Neural crest cell (in vitro differentiated cells): ENCODE results near the gene SDC4. TPM values are rescaled to one million over a fixed set of nuclear protein-coding genes. Genes with fewer than 3 reads are reported as not detected.

Experiments
- DNase-seq: peaks from one replicate; pipeline ENCODE4 v3.0.0; 2021; ENCODE audit warnings: low read depth, mixed read lengths, low spot score
- H3K27ac Mint-ChIP-seq: one replicate; pipeline ENCODE4 v1.8.0; 2021; ENCODE audit warnings: mild to moderate bottlenecking, mixed read lengths; ENCODE audit not compliant: unreplicated experiment
- H3K27me3 Mint-ChIP-seq: 2 replicates; pipeline ENCODE4 v1.8.0; 2021; ENCODE audit warnings: low read depth, mild to moderate bottlenecking, mixed read lengths
- H3K36me3 Mint-ChIP-seq: 2 replicates; pipeline ENCODE4 v1.8.0; 2021; ENCODE audit warnings: low read depth, mild to moderate bottlenecking, mixed read lengths
- H3K4me1 Mint-ChIP-seq: 2 replicates; pipeline ENCODE4 v1.8.0; 2021; ENCODE audit warnings: mixed read lengths
- H3K4me3 Mint-ChIP-seq: one replicate; pipeline ENCODE4 v1.8.0; 2021; ENCODE audit warnings: mild to moderate bottlenecking, mixed read lengths
- H3K9me3 Mint-ChIP-seq: 2 replicates; pipeline ENCODE4 v1.8.0; 2021; ENCODE audit warnings: mixed read lengths
- CTCF ChIP-seq: fragments of 200-600 bp; sonication (generic); conservative IDR thresholded peaks from 2 replicates; pipeline ENCODE4 v1.5.0; 2021; ENCODE audit warnings: antibody characterized with exemption, mild to moderate bottlenecking
- total RNA-seq: library from RNA; stranded (reverse); gene quantifications from 2 replicates; pipeline ENCODE4 v1.2.1, GENCODE V29; 2021

Gene SDC4
- total RNA-seq, 1 donor from 2014 or later, result 11.5 TPM

- Mint-ChIP-seq H3K27me3 (peaks cover 11% of the 10 kb centered on the region), H3K27ac (peak overlapping the region; percentile 65), H3K4me1 (peaks cover 27% of the 10 kb centered on the region), H3K9me3 (no peaks in the 10 kb centered on the region), H3K4me3 (peak overlapping the region; percentile 87), H3K36me3 (no peaks in the 10 kb centered on the region)
- TF ChIP-seq CTCF, result no peak
- DNase-seq, result no peak
These were observed 808 bp downstream of the SDC4 start for GRCh38 chr20:45347297-45347935.

DNA sequence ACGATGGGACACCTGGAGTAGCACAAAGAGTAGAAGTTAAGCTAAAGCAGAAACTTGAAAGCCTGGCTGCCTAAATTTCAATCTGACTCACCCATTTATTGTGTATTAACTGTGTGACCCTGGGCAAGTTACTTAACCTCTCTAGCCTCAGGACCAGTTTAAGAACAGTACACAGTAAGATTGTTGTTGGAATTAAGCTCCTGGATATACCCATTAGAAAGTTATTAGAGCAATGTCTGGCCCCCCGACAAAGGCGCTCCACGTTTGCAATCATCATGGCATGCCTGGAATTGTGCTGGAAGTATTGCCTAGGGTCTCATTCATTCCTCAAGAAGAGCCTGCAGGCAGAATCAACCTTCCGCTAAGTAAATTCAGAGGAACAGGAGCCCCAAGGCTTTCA is 1.4 kb downstream of the SDC4 start:
- no peak for TF ChIP-seq CTCF
- no peaks in the 10 kb centered on the region for H3K36me3 Mint-ChIP-seq
- peaks cover 9% of the 10 kb centered on the region for H3K27me3 Mint-ChIP-seq
- H3K4me3 Mint-ChIP-seq, result peak overlapping the region; percentile 87
- no peak overlapping the region for H3K27ac Mint-ChIP-seq
- peaks cover 33% of the 10 kb centered on the region for H3K4me1 Mint-ChIP-seq
- no peak for DNase-seq
- no peaks in the 10 kb centered on the region for H3K9me3 Mint-ChIP-seq

DNA sequence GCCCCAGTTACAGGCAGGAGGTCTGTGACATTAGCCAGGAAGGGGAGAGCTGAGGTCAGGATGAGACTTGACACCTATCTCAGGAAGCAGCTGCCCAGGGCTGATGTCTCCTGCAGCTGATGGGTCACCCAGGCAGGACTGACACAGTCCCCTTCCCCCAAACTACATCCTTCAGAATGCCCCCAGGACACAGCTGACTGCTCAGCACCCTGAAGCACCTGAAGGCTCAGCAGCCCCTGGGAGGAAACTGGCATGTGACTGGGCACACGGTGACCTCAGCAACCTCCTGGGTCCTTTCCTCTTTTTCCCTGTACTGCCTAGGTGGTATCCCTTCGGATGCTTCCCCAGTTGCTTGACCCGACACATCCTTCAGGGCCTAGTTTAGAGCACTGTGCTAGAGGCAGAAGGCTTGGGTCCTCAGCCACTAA is 1.9 kb downstream of the SDC4 start:
- no peaks in the 10 kb centered on the region for H3K36me3 Mint-ChIP-seq
- H3K27ac Mint-ChIP-seq, result no peak overlapping the region
- no peak for TF ChIP-seq CTCF
- H3K27me3 Mint-ChIP-seq, result peaks cover 9% of the 10 kb centered on the region
- no peaks in the 10 kb centered on the region for H3K9me3 Mint-ChIP-seq
- peaks cover 36% of the 10 kb centered on the region for H3K4me1 Mint-ChIP-seq
- H3K4me3 Mint-ChIP-seq, result peak overlapping the region; percentile 87
- no peak for DNase-seq

DNA sequence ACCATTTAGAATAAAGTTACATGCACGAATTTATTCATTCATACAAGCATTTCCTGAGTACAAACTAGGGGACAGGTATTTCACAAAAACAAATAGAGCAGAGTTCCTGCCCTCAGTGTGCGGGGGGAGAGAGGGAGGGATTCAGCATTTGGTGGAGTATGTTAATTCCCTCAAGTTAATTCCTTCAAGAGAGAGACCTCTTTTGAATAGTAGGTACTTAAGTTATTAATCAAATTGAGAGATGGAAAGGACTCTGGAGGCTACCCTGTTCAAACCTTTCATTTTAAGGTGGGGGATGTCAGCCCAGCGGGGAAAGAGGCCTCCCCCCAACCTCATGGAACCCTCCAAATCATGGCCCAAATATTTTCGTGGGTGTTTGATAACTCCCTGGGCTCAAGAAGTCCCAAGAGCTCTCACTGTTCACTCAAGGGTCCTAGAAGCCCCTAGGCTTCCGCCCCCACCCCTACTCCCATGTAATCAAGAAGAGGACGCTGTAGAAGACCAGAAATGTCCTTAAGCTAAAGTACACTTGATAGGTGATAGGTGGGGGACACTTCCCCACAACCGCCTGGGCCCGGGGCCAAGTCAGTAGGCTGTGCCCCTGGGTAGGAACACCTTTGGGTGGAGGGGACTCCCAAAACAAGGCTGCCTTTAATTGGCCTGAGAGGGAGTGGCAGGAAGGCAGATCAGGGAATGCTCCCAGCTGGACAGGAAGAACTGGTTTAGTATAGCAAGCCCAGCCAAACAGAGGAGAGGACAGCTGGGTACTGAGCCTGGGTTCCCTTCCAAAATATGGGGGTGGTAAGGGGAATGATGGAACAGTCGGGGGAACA is 2.9 kb downstream of the SDC4 start:
- TF ChIP-seq CTCF, result no peak
- H3K27ac Mint-ChIP-seq, result no peak overlapping the region
- H3K27me3 Mint-ChIP-seq, result peaks cover 9% of the 10 kb centered on the region
- peaks cover 44% of the 10 kb centered on the region for H3K4me1 Mint-ChIP-seq
- H3K9me3 Mint-ChIP-seq, result no peaks in the 10 kb centered on the region
- DNase-seq, result no peak
- H3K36me3 Mint-ChIP-seq, result no peaks in the 10 kb centered on the region
- H3K4me3 Mint-ChIP-seq, result peak overlapping the region; percentile 70

DNA sequence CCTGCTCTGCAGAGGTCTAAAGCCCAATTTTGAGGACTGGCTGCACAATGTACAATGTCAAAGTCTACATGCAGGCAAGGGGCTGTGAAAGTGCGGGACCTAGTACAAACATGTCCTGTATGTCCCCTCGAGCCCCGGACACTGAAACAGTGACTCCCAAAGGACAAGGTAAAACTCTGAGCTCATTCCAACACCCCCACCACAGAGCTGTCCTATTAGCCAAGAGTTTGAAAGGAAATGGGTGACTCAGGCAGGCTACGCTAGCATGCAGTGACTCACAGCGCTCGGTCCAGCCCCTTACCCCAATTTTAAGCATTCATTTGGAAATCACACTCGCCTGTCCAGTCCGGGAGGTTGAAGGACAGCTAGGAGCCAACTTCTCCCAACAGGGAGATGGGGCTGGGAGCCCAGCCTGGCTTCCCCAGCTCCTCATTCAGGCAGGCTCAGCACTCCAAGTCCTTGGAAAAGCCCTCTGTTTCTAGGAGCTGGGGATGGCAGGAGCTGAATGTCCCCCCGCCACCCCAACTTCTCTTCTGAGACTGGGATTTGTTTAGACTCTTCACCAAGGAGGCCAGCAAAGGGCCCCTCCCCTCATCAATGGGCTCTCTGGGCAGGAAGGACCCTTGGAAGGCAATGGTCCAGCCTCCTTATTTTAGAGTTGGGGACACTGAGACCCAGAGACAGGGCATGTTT is 3.9 kb downstream of the SDC4 start:
- DNase-seq, result no peak
- TF ChIP-seq CTCF, result no peak

More for the DNA sequence above, 3.9 kb downstream of the SDC4 start:
- peaks cover 9% of the 10 kb centered on the region for H3K27me3 Mint-ChIP-seq
- no peaks in the 10 kb centered on the region for H3K9me3 Mint-ChIP-seq
- H3K4me3 Mint-ChIP-seq, result peak overlapping the region; percentile 41
- H3K4me1 Mint-ChIP-seq, result peaks cover 45% of the 10 kb centered on the region
- H3K27ac Mint-ChIP-seq, result no peak overlapping the region
- H3K36me3 Mint-ChIP-seq, result no peaks in the 10 kb centered on the region
